ENCODE measurements around the gene PMAIP1. TPM values are rescaled to one million over a fixed set of nuclear protein-coding genes. Genes with fewer than 3 reads are reported as not detected.

The PMAIP1 gene
- total RNA-seq, 3 donors from 2014 or later, result 1.2 to 2.2 (median 2.1) TPM

DNA sequence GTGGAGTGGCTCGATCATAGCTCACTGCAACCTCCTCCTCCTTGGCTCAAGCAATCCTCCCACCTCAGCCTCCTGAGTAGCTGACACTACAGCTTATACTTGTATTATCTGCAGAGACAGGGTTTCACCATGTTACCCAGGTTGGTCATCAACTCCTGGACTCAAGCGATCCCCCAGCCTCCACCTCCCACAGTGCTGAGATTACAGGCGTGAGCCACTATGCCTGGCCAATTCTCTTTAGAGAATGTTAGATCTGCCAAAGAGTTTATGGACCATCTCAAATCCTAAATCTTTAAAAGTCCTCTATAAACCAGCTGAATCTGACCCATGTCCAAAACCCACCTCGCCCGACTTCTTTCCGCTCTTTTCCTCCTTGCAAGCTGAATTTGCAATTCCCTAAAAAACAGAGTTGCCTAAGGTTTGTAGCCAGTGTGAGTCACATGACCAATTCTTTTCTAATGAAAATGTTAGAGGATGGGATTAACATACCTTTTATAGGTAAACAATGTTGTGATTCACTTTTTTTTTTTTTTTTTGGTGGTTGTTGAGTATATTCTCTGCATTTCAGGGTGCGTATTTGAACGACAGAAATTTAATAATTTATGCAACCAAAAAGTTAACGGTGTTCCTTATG lies 2.4 kb upstream of the PMAIP1 start:
- Histone ChIP-seq H3K36me3 (ENCODE audit: low read depth) (no peaks in the 10 kb centered on the region), H3K4me1 (ENCODE audit: low read depth) (peaks cover 12% of the 10 kb centered on the region), H3K9me3 (no peaks in the 10 kb centered on the region), H3K4me3 (no peak overlapping the region)
- DNase-seq, result no peak
- ATAC-seq, result no peak
- TF ChIP-seq, protein P1, sequence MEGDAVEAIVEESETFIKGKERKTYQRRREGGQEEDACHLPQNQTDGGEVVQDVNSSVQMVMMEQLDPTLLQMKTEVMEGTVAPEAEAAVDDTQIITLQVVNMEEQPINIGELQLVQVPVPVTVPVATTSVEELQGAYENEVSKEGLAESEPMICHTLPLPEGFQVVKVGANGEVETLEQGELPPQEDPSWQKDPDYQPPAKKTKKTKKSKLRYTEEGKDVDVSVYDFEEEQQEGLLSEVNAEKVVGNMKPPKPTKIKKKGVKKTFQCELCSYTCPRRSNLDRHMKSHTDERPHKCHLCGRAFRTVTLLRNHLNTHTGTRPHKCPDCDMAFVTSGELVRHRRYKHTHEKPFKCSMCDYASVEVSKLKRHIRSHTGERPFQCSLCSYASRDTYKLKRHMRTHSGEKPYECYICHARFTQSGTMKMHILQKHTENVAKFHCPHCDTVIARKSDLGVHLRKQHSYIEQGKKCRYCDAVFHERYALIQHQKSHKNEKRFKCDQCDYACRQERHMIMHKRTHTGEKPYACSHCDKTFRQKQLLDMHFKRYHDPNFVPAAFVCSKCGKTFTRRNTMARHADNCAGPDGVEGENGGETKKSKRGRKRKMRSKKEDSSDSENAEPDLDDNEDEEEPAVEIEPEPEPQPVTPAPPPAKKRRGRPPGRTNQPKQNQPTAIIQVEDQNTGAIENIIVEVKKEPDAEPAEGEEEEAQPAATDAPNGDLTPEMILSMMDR (IDR thresholded peaks at IDR 0.05), result no peak
- intact Hi-C loops (cut with DNase I, micrococcal nuclease), result no loop called here

DNA sequence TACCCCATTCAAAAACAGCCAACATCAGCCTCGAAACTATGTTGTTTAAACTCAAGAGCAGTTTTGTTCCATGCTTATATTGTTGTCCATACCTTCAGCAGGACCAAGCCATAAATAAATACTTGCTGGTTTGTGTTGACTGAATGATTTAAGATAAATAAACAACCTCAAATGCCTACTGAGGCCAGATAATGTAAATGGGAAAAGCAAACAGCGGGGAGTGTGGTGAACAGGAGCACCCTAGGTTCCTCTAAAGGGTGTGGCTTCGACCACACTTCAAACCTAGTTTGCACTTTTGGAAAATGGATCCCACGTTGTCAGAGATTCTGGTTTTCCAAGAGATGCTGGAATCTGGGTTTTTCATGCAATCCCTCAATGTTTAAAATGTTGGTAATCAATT lies 1.7 kb upstream of the PMAIP1 start:
- TF ChIP-seq, protein P1 (IDR thresholded peaks at IDR 0.05), result no peak
- Histone ChIP-seq H3K4me1 (ENCODE audit: low read depth) (peaks cover 12% of the 10 kb centered on the region), H3K36me3 (ENCODE audit: low read depth) (no peaks in the 10 kb centered on the region), H3K4me3 (no peak overlapping the region), H3K9me3 (no peaks in the 10 kb centered on the region)
- intact Hi-C loops (cut with DNase I, micrococcal nuclease), result no loop called here
- ATAC-seq, result no peak
- DNase-seq, result no peak

DNA sequence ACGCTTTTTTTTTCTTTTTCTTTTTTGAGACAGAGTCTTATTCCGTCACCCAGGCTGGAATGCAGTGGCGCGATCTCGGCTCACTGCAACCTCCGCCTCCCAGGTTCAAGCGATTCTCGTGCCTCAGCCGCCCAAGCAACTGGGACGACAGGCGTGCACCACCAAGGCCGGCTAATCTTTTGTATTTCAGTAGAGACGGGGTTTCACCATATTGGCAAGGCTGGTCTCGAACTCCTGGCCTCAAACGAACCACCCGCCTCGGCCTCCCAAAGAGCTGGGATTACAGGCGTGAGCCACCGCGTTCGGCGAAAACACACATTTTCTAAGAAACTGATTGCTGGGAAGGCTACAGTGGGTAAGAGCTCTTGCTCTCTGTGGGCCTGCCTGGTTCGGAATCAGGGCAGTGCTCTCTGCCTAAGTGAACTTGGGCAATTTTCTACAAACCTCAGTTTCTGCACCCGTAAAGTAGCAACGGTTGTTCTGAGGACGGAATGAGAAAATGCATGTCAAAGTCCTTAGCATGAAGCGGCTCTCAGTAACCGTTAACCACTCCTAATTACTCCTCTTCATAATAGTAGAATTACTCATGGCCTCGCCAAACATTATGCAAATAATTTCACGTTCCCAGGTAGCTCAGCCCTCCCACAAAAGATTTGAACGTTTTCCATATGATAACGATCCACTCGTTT lies 1.0 kb upstream of the PMAIP1 start:
- ATAC-seq, result peak; percentile 14
- DNase-seq, result peak in 2 of 3 donors; percentile 13 to 30
- TF ChIP-seq, protein P1 (IDR thresholded peaks at IDR 0.05), result no peak
- intact Hi-C loops (cut with DNase I, micrococcal nuclease), result no loop called here
- Histone ChIP-seq H3K36me3 (ENCODE audit: low read depth) (no peaks in the 10 kb centered on the region), H3K9me3 (no peaks in the 10 kb centered on the region), H3K4me3 (peak overlapping the region; percentile 66), H3K4me1 (ENCODE audit: low read depth) (peaks cover 12% of the 10 kb centered on the region)

DNA sequence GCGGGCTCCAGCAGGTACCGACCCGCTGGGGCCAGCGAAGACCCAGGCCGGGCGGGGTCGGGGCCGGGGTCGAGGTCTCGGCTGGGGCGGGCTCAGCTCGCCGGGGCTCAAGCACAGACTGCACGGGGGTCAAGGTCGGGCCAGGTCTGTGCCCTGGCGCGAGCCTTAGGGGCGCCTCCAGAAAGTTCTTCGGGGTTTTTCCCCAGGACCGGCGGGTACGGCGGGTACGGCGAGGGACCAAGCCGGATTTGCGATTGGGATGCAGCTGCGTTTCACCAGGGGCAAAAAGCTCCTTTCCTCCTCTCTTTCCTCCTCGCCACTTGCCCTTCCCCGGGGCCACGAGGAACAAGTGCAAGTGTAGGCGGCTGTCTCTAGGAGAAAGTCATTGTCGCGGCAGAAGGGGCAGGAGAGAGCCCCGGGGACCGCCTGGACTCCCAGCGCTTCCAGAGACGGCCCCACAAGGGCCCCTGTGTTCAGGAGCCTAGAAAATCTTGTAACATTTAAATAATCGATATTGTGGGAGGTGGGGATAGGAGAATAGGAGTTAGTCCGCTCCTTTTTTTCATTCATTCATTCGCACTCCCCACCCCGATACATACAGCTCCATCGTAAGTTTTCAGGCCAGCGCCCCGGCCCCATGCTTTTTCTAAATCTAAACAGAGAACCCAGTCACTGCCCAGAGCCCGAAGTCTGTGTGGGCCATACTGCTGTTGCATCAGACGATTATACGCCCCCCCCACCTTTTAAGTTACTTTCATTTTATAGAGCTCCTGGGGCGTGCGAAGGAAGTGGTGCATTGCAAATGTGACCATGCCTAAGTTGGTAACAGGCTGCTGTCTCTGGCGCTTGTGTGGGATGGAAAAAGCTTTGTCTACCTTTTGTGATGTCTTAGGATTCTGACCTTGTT lies 679 bp downstream of the PMAIP1 start:
- peaks cover 12% of the 10 kb centered on the region for H3K4me1 ChIP-seq (ENCODE audit: low read depth)
- TF ChIP-seq, protein P1 (IDR thresholded peaks at IDR 0.05), result no peak
- H3K4me3 ChIP-seq, result peak overlapping the region; percentile 66
- no peaks in the 10 kb centered on the region for H3K36me3 ChIP-seq (ENCODE audit: low read depth)
- peak; percentile 53 for ATAC-seq
- intact Hi-C loops (cut with DNase I, micrococcal nuclease), result no loop called here
- no peaks in the 10 kb centered on the region for H3K9me3 ChIP-seq
- DNase-seq, result peak; percentile 60 to 70 (median 68)

DNA sequence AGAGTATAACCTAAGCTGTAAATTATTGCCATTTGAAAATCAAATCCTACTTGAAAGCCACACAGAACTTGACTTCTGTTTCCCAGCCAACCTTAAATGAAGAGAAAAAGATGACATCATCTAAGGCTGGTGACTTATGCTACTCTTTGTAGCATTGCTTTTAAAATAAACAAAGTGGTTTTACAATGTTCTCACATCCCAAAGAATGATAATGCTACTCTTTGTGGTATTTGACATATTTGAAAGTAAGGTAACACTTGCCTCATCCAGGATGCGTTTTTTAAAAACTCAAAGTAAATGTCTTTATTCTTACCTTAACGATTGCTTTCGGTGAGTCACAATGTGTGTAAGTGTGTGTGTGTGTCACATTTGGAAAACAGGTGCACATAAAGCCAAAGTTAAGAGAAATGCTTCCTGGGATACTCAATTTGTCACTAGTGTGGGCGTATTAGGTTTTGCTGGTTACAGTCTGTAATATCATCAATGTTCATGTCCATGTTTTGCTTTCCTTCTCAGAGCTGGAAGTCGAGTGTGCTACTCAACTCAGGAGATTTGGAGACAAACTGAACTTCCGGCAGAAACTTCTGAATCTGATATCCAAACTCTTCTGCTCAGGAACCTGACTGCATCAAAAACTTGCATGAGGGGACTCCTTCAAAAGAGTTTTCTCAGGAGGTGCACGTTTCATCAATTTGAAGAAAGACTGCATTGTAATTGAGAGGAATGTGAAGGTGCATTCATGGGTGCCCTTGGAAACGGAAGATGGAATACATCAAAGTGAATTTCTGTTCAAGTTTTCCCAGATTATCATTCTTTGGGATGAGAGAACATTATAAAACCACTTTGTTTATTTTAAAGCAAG lies 2.6 kb downstream of the PMAIP1 start:
- intact Hi-C loops (cut with DNase I, micrococcal nuclease), result no loop called here
- TF ChIP-seq, protein P1 (IDR thresholded peaks at IDR 0.05), result no peak
- DNase-seq, result no peak

More for the DNA sequence above, 2.6 kb downstream of the PMAIP1 start:
- ATAC-seq, result no peak
- H3K4me1 ChIP-seq (ENCODE audit: low read depth), result peaks cover 12% of the 10 kb centered on the region
- no peak overlapping the region for H3K4me3 ChIP-seq
- H3K36me3 ChIP-seq (ENCODE audit: low read depth), result no peaks in the 10 kb centered on the region
- no peaks in the 10 kb centered on the region for H3K9me3 ChIP-seq

Measured in mucosa of descending colon (tissue), 3 donors.